DMS153 treated with DMSO at 0.1 percent for 48 hours (cell line): ENCODE data around the gene SBF2.

ENCODE experiments used
- DNase-seq: peaks from one replicate; lab custom pipeline; 2025; ENCODE audit not compliant: unreplicated experiment; lab: John Stamatoyannopoulos, UW

SBF2 gene

GRCh38 chr11:9735236-9735635 lies 558.8 kb downstream of the SBF2 start:
- no peak for DNase-seq

GRCh38 chr11:9733212-9733611 lies 560.8 kb downstream of the SBF2 start:
- no peak for DNase-seq

- no peak for DNase-seq
Observed at GRCh38 chr11:9732453-9732852, 561.6 kb downstream of the SBF2 start.

GRCh38 chr11:9731256-9731655 lies 562.8 kb downstream of the SBF2 start:
- DNase-seq = no peak
